H9 (cell line): Measurements from ENCODE around the gene BTBD19. TPM values are rescaled to one million over a fixed set of nuclear protein-coding genes. Genes with fewer than 3 reads are reported as not detected.
A peak's percentile ranks its signal among the peaks of the same experiment; 100 is the strongest.

ENCODE experiments used
- DNase-seq: peaks from one replicate; pipeline ENCODE4 v3.0.0-alpha.2; 2017
- H2AFZ ChIP-seq: one replicate; pipeline ENCODE4 v1.6.1; 2013; ENCODE audit warnings: mild to moderate bottlenecking, low read length, control low read depth, moderate library complexity
- H2AK5ac ChIP-seq: 2 replicates; pipeline ENCODE4 v1.6.1; 2013; ENCODE audit warnings: low read length, control low read depth, mixed read lengths; ENCODE audit not compliant: insufficient read length
- H2BK120ac ChIP-seq: one replicate; pipeline ENCODE4 v1.6.1; 2013; ENCODE audit warnings: low read depth, mild to moderate bottlenecking, low read length, control low read depth, inconsistent platforms; ENCODE audit not compliant: poor library complexity, severe bottlenecking
- H2BK12ac ChIP-seq: 2 replicates; pipeline ENCODE4 v1.6.1; 2013; ENCODE audit warnings: low read length, control low read depth, mixed read lengths, low read depth; ENCODE audit not compliant: insufficient read length
- H2BK15ac ChIP-seq: 2 replicates; pipeline ENCODE4 v1.6.1; 2013; ENCODE audit warnings: low read depth, low read length, control low read depth
- H2BK20ac ChIP-seq: one replicate; pipeline ENCODE4 v1.6.1; 2013; ENCODE audit warnings: low read depth, mild to moderate bottlenecking, low read length, control low read depth, inconsistent platforms; ENCODE audit not compliant: poor library complexity, severe bottlenecking
- H2BK5ac ChIP-seq: 2 replicates; pipeline ENCODE4 v1.6.1; 2013; ENCODE audit warnings: low read length, control low read depth, mixed read lengths; ENCODE audit not compliant: insufficient read length
- H3K14ac ChIP-seq: 2 replicates; pipeline ENCODE4 v1.6.1; 2013; ENCODE audit warnings: low read length, control low read depth; ENCODE audit not compliant: insufficient read depth
- H3K18ac ChIP-seq: 2 replicates; pipeline ENCODE4 v1.6.1; 2013; ENCODE audit warnings: low read depth, mild to moderate bottlenecking, mixed read lengths, low read length, control low read depth; ENCODE audit not compliant: insufficient read length
- H3K23ac ChIP-seq: 2 replicates; pipeline ENCODE4 v1.6.1; 2013; ENCODE audit warnings: low read length, control low read depth, mixed read lengths, low read depth; ENCODE audit not compliant: insufficient read length
- H3K23me2 ChIP-seq: 2 replicates; pipeline ENCODE4 v1.6.1; 2013; ENCODE audit warnings: low read depth, mild to moderate bottlenecking, mixed read lengths, low read length, control low read depth; ENCODE audit not compliant: insufficient read length, poor library complexity, severe bottlenecking
- H3K27ac ChIP-seq: 2 replicates; pipeline ENCODE4 v1.5.1; 2013; ENCODE audit warnings: low read length, control low read depth, mixed read lengths, low read depth; ENCODE audit not compliant: insufficient read length
- H3K27me3 ChIP-seq: 2 replicates; pipeline ENCODE4 v1.6.1; 2013; ENCODE audit warnings: low read length, control low read depth, inconsistent platforms; ENCODE audit not compliant: insufficient read depth
- H3K4ac ChIP-seq: 2 replicates; pipeline ENCODE4 v1.6.1; 2013; ENCODE audit warnings: low read depth, mild to moderate bottlenecking, control low read depth, inconsistent platforms, low read length, moderate library complexity
- H3K4me1 ChIP-seq: 2 replicates; pipeline ENCODE4 v1.6.1; 2013; ENCODE audit warnings: low read length, control low read depth, inconsistent platforms; ENCODE audit not compliant: insufficient read depth
- H3K4me2 ChIP-seq: 2 replicates; pipeline ENCODE4 v1.6.1; 2013; ENCODE audit warnings: low read length, control low read depth, mixed read lengths; ENCODE audit not compliant: insufficient read length, insufficient read depth
- H3K56ac ChIP-seq: 2 replicates; pipeline ENCODE4 v1.6.1; 2013; ENCODE audit warnings: low read depth, mild to moderate bottlenecking, mixed read lengths, low read length, control low read depth; ENCODE audit not compliant: insufficient read length
- H3K79me1 ChIP-seq: 2 replicates; pipeline ENCODE4 v1.6.1; 2013; ENCODE audit warnings: low read depth, mild to moderate bottlenecking, moderate library complexity, low read length, control low read depth, inconsistent platforms; ENCODE audit not compliant: insufficient read depth, poor library complexity, severe bottlenecking
- H3K79me2 ChIP-seq: 2 replicates; pipeline ENCODE4 v1.6.1; 2013; ENCODE audit warnings: low read length, control low read depth, inconsistent platforms; ENCODE audit not compliant: insufficient read depth
- H3K9ac ChIP-seq: 2 replicates; pipeline ENCODE4 v1.6.1; 2013; ENCODE audit warnings: low read length, control low read depth, mixed read lengths; ENCODE audit not compliant: insufficient read length; ENCODE audit errors: extremely low read depth
- H3K9me3 ChIP-seq: one replicate; pipeline ENCODE4 v1.6.1; 2013; ENCODE audit warnings: low read depth, low read length, inconsistent platforms; ENCODE audit not compliant: control insufficient read depth
- H3T11ph ChIP-seq: one replicate; pipeline ENCODE4 v1.6.1; 2013; ENCODE audit warnings: mild to moderate bottlenecking, low read length, control low read depth, inconsistent platforms
- H4K20me1 ChIP-seq: one replicate; pipeline ENCODE4 v1.6.1; 2013; ENCODE audit not compliant: control insufficient read depth, insufficient read length, insufficient read depth
- H4K5ac ChIP-seq: 2 replicates; pipeline ENCODE4 v1.6.1; 2013; ENCODE audit warnings: low read depth, mild to moderate bottlenecking, mixed read lengths, low read length, control low read depth; ENCODE audit not compliant: insufficient read length
- H4K8ac ChIP-seq: replicated peaks from 2 replicates; pipeline ENCODE4 v1.6.1; 2013; ENCODE audit warnings: low read length, control low read depth, mixed read lengths, low read depth; ENCODE audit not compliant: insufficient read length
- H4K91ac ChIP-seq: 2 replicates; pipeline ENCODE4 v1.6.1; 2013; ENCODE audit warnings: low read depth, mild to moderate bottlenecking, moderate library complexity, mixed read lengths, low read length, control low read depth; ENCODE audit not compliant: insufficient read length
- H3K27ac Mint-ChIP-seq, 3 experiments: 2 replicates in 2 of 3; 3 replicates in 1 of 3; pipeline ENCODE4 v1.8.0; 2020 to 2021; ENCODE audit warnings: mixed read lengths in 3 of 3, mild to moderate bottlenecking in 1 of 3, moderate library complexity in 1 of 3
- H3K27me3 Mint-ChIP-seq: 2 replicates; pipeline ENCODE4 v1.8.0; 2021; ENCODE audit warnings: low read depth, mild to moderate bottlenecking, moderate library complexity, mixed read lengths
- H3K36me3 Mint-ChIP-seq, 3 experiments: 2 replicates in 2 of 3; 3 replicates in 1 of 3; pipeline ENCODE4 v1.8.0; 2020 to 2021; ENCODE audit warnings: low read depth in 3 of 3, mixed read lengths in 3 of 3; ENCODE audit not compliant: insufficient read depth in 1 of 3
- H3K4me1 Mint-ChIP-seq, 2 experiments: 2 replicates each; pipeline ENCODE4 v1.8.0; 2020; ENCODE audit warnings: mixed read lengths in 2 of 2
- H3K4me3 Mint-ChIP-seq, 2 experiments: 2 replicates in 1 of 2; 3 replicates in 1 of 2; pipeline ENCODE4 v1.8.0; 2020 to 2021; ENCODE audit warnings: mild to moderate bottlenecking in 2 of 2, mixed read lengths in 2 of 2, moderate library complexity in 1 of 2
- H3K9me3 Mint-ChIP-seq, 2 experiments: 2 replicates in 1 of 2; 3 replicates in 1 of 2; pipeline ENCODE4 v1.8.0; 2020; ENCODE audit warnings: mild to moderate bottlenecking in 2 of 2, mixed read lengths in 2 of 2, moderate library complexity in 1 of 2
- WGBS: extraction: QIAGEN DNeasy Blood & Tissue Kit; methylation state at CpG from one replicate; pipeline ENCODE4 v1.1.7; 2013; ENCODE audit warnings: missing lambda C conversion rate, low lambda C conversion rate, mixed read lengths; ENCODE audit not compliant: insufficient read length; ENCODE audit errors: extremely low coverage; 5-methylcytosine and 5-hydroxymethylcytosine counted together
- total RNA-seq: library from RNA; stranded (reverse); gene quantifications from 2 replicates; pipeline ENCODE4 v1.2.1, GENCODE V29; 2021
- TF ChIP-seq, protein P1 (sequence below): fragments of 200-600 bp; sonication (generic); conservative IDR thresholded peaks from 3 replicates; pipeline ENCODE4 v1.8.0; 2021; ENCODE audit warnings: antibody characterized with exemption, mild to moderate bottlenecking

Gene BTBD19
- total RNA-seq, 1 experiment from 2014 or later, result 1.9 TPM

DNA sequence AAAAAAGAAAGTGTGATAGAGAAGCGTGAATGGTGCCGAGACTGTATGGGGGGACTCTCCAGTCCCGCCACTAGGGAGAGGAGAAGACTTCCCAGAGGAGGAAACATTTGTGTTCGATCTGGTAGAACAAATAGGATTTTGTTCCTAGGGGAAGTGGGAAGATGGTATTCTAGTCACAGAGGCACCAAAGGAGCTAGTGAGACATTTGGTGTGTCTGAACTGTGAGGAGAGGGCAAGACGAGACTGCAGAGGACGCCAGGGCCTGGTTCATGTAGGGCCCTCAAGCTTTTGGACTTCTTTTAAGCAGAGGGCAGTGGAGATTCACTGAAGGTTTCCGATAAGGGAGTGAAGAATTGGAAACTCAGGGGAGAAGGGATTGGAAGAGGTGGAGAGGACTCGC, 2.9 kb downstream of the BTBD19 start:
- Histone ChIP-seq H2BK120ac (no peak overlapping the region), H3K4me1 (peaks cover 10% of the 10 kb centered on the region; the same call in 1 of the 2 replicates), H3K79me2 (no peaks in the 10 kb centered on the region), H3K27ac (no peak overlapping the region), H4K8ac (no peak overlapping the region), H3K14ac (no peak overlapping the region), H2BK12ac (no peak overlapping the region), H3K79me1 (no peaks in the 10 kb centered on the region), H3K4me2 (no peak overlapping the region), H3K56ac (no peak overlapping the region), H2BK20ac (no peak overlapping the region), H3K18ac (no peak overlapping the region), H3K4ac (no peak overlapping the region), H3K23me2 (peaks cover 7% of the 10 kb centered on the region), H3K27me3 (no peaks in the 10 kb centered on the region), H4K20me1 (no peaks in the 10 kb centered on the region), H2BK15ac (no peak overlapping the region), H4K5ac (no peak overlapping the region), H3K23ac (no peak overlapping the region), H2BK5ac (no peak overlapping the region), H3K9me3 (no peaks in the 10 kb centered on the region), H3K9ac (no peak overlapping the region), H2AK5ac (no peak overlapping the region), H2AFZ (no peak overlapping the region), H4K91ac (no peak overlapping the region), H3T11ph (no peak overlapping the region)
- no peak for DNase-seq
- no peak overlapping the region for H3K4me3 Mint-ChIP-seq
- peaks cover 38 to 49% of the 10 kb centered on the region in 2 experiments for H3K4me1 Mint-ChIP-seq
- H3K36me3 Mint-ChIP-seq, result peaks cover 0 to 7% (median 5%) of the 10 kb centered on the region in 3 experiments; a peak in 4 of 7 replicates
- no peaks in the 10 kb centered on the region; the same call in 1 of the 2 replicates for H3K27me3 Mint-ChIP-seq
- no CpG with 5 or more reads among the region's 8 CpGs for WGBS
- H3K27ac Mint-ChIP-seq, result peak overlapping the region in 1 of 3 experiments; percentile 38; a peak in 1 of 7 replicates
- H3K9me3 Mint-ChIP-seq, result no peaks in the 10 kb centered on the region
- TF ChIP-seq, protein P1, sequence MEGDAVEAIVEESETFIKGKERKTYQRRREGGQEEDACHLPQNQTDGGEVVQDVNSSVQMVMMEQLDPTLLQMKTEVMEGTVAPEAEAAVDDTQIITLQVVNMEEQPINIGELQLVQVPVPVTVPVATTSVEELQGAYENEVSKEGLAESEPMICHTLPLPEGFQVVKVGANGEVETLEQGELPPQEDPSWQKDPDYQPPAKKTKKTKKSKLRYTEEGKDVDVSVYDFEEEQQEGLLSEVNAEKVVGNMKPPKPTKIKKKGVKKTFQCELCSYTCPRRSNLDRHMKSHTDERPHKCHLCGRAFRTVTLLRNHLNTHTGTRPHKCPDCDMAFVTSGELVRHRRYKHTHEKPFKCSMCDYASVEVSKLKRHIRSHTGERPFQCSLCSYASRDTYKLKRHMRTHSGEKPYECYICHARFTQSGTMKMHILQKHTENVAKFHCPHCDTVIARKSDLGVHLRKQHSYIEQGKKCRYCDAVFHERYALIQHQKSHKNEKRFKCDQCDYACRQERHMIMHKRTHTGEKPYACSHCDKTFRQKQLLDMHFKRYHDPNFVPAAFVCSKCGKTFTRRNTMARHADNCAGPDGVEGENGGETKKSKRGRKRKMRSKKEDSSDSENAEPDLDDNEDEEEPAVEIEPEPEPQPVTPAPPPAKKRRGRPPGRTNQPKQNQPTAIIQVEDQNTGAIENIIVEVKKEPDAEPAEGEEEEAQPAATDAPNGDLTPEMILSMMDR, result no peak
